K562 (cell line): ENCODE results near the gene AP1M2. TPM values are rescaled to one million over a fixed set of nuclear protein-coding genes. Genes with fewer than 3 reads are reported as not detected.

ENCODE experiments used
- ATF1 ChIP-seq, 2 experiments: fragments of 450-650 bp in 1 of 2; IDR thresholded peaks; 2 replicates each; pipeline ENCODE4 v1.6.1; 2016; ENCODE audit warnings: missing compliant biosample characterization in 1 of 2, missing genetic modification characterization in 1 of 2
- BDP1 ChIP-seq: IDR thresholded peaks from 3 replicates; pipeline ENCODE4 v1.6.1; 2011; ENCODE audit not compliant: insufficient read length, insufficient read depth
- CBFA2T2 ChIP-seq: fragments of 450-650 bp; conservative IDR thresholded peaks from 2 replicates; pipeline ENCODE4 v1.6.1; 2017; ENCODE audit warnings: mild to moderate bottlenecking
- CBX1 ChIP-seq: sonication (generic); IDR thresholded peaks from 2 replicates; pipeline ENCODE4 v1.6.1; 2016; ENCODE audit warnings: antibody characterized with exemption, low read depth, mild to moderate bottlenecking
- COPS2 ChIP-seq: fragments of 450-650 bp; conservative IDR thresholded peaks from 2 replicates; pipeline ENCODE4 v1.6.1; 2016; ENCODE audit warnings: mild to moderate bottlenecking, moderate library complexity
- GTF2E2 ChIP-seq: fragments of 200-800 bp; sonication (Bioruptor generic); IDR thresholded peaks from 2 replicates; pipeline ENCODE4 v1.6.1; 2016; ENCODE audit warnings: missing genetic modification characterization, missing compliant biosample characterization
- HDAC1 ChIP-seq, 2 experiments: fragments of 450-650 bp; IDR thresholded peaks; 2 replicates each; pipeline ENCODE4 v1.6.1; 2016 to 2017; ENCODE audit warnings: inconsistent platforms in 1 of 2, mild to moderate bottlenecking in 1 of 2, moderate library complexity in 1 of 2
- HNRNPLL ChIP-seq: fragments of 200-400 bp; formaldehyde crosslinking; IDR thresholded peaks from 2 replicates; pipeline ENCODE4 v1.6.1; 2017; ENCODE audit warnings: low read length, low read depth, mild to moderate bottlenecking; ENCODE audit not compliant: poor library complexity, severe bottlenecking
- KDM2B ChIP-seq: fragments of 250-450 bp; sonication (Bioruptor Pico); IDR thresholded peaks from 2 replicates; pipeline ENCODE4 v1.8.0; 2021; ENCODE audit warnings: mild to moderate bottlenecking, moderate library complexity
- KLF6 ChIP-seq: fragments of 250-450 bp; sonication (Bioruptor Pico); IDR thresholded peaks from 2 replicates; pipeline ENCODE4 v1.4.0; 2020; ENCODE audit warnings: mild to moderate bottlenecking, moderate library complexity, borderline replicate concordance
- MEF2D ChIP-seq: conservative IDR thresholded peaks from 2 replicates; pipeline ENCODE4 v1.6.1; 2016; ENCODE audit warnings: low read depth, missing genetic modification characterization, missing compliant biosample characterization
- RBFOX2 ChIP-seq: fragments of 200-400 bp; formaldehyde crosslinking; IDR thresholded peaks from 2 replicates; pipeline ENCODE4 v1.6.1; 2017; ENCODE audit warnings: low read depth, mild to moderate bottlenecking, low read length, moderate library complexity
- SLC30A9 ChIP-seq: fragments of 250-450 bp; sonication (Bioruptor Pico); IDR thresholded peaks from 2 replicates; pipeline ENCODE4 v1.8.0; 2022; ENCODE audit warnings: mild to moderate bottlenecking, moderate library complexity
- SNIP1 ChIP-seq: fragments of 450-650 bp; IDR thresholded peaks from 2 replicates; pipeline ENCODE4 v1.7.1; 2017; ENCODE audit warnings: low read depth, mild to moderate bottlenecking
- SOX6 ChIP-seq: fragments of 450-650 bp; IDR thresholded peaks from 2 replicates; pipeline ENCODE4 v1.6.1; 2014; ENCODE audit warnings: mild to moderate bottlenecking
- XRCC5 ChIP-seq: fragments of 200-400 bp; formaldehyde crosslinking; IDR thresholded peaks from 2 replicates; pipeline ENCODE4 v1.6.1; 2017; ENCODE audit warnings: low read depth, mild to moderate bottlenecking, low read length
- ZFP36 ChIP-seq: fragments of 150-350 bp; IDR thresholded peaks from 2 replicates; pipeline ENCODE4 v1.6.1; 2018; ENCODE audit warnings: low read length, low read depth; ENCODE audit not compliant: partially characterized antibody
- ZNF175 ChIP-seq: fragments of 200-800 bp; sonication (Bioruptor generic); IDR thresholded peaks from 2 replicates; pipeline ENCODE4 v1.6.1; 2016; ENCODE audit warnings: low read depth, mild to moderate bottlenecking, missing genetic modification characterization, missing compliant biosample characterization
- ZNF561 ChIP-seq: fragments of 450-650 bp; formaldehyde crosslinking; conservative IDR thresholded peaks from 2 replicates; pipeline ENCODE4 v1.4.0; 2020; ENCODE audit warnings: mild to moderate bottlenecking, moderate library complexity
- polyA plus RNA-seq, 8 experiments: library from polyadenylated mRNA; depleted of rRNA in 4 of 8; stranded (reverse) in 5 of 8; unstranded in 3 of 8; fragments of >200 nt; fragmentation: Nextera tagmentation in 2 of 8; fragmentation: Illumina TruSeq in 1 of 8; extraction: Ambion mirVana in 2 of 8; extraction: Trizol in 1 of 8; gene quantifications; 2 replicates each; pipeline versions ENCODE4 v1.2.1 to v1.2.3, GENCODE V29; 2011 to 2014; ENCODE audit warnings: inconsistent platforms in 1 of 8, missing spikeins in 1 of 8
- total RNA-seq, 7 experiments: library from RNA; depleted of rRNA in 6 of 7; stranded (reverse); fragments of >200 nt in 6 of 7; fragmentation: Illumina TruSeq in 2 of 7; extraction: Trizol in 2 of 7; gene quantifications; 2 replicates each; pipeline versions ENCODE4 v1.2.1 to v1.2.3, GENCODE V29; 2011 to 2021; ENCODE audit warnings: low replicate concordance in 1 of 7
- TF ChIP-seq, protein P1 (sequence below): fragments of 450-650 bp; IDR thresholded peaks from 2 replicates; pipeline ENCODE4 v1.7.1; 2018; ENCODE audit warnings: mild to moderate bottlenecking, low read depth; ENCODE audit not compliant: partially characterized antibody
- TF ChIP-seq, protein P2 (sequence below): sonication (generic); formaldehyde crosslinking; IDR thresholded peaks from 2 replicates; pipeline ENCODE4 v1.8.0; 2023; ENCODE audit warnings: missing genetic modification reagents, mild to moderate bottlenecking, borderline replicate concordance

The AP1M2 gene
- total and polyA plus RNA-seq, 9 of the 15 experiments (the other 6 are each of a cell fraction or from before 2014, with no cell fraction given): 0.33 to 1.4 (median 0.89) TPM; not detected in 1

DNA sequence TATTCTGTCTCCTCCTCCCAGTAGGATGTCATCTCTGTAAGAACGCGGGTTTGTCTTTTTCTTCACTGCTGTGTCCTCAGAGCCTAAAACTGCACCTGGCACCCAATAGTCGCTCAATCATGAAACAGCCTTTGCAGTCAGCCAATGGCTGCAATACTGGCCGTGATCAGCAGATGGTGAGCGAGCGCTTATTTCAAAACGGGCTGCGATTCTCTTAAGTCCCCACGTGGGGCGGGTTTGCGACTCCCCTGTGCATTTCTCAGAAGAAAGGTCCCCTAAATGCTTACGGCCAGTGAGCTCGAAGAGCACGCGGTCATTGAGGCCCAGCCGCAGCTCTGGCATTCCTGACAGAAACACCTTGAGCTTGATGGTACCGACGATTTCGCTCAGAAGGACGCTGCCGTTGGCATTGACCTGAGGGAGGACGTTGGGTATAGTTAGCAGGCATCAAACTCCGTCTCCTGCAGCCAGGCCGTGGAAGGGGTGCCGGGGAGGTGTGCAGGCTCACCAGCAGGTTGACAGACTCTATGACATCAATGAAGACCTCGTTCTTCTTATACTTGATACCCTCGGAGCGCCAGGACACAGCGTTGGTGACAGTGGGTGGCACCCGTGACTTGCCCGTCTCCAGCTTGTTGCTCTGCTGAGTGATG, 6.0 kb downstream of the AP1M2 start (continued):
- TF ChIP-seq ATF1 (CRISPR knock-in tag; IDR thresholded peaks at IDR 0.05) (no peak), ATF1 (tag; IDR thresholded peaks at IDR 0.05) (no peak), HDAC1 (IDR thresholded peaks at IDR 0.05) (no peak), BDP1 (no peak), RBFOX2 (no peak), KDM2B (CRISPR knock-in tag) (no peak), COPS2 (no peak), XRCC5 (peak; percentile 91), MEF2D (tag) (no peak), ZNF175 (CRISPR knock-in tag) (no peak), CBX1 (no peak), HNRNPLL (peak; percentile 55), SOX6 (no peak), CBFA2T2 (no peak), SNIP1 (no peak), GTF2E2 (tag) (no peak), ZFP36 (no peak), KLF6 (no peak), SLC30A9 (CRISPR knock-in tag) (no peak), ZNF561 (no peak)
- TF ChIP-seq, protein P1, sequence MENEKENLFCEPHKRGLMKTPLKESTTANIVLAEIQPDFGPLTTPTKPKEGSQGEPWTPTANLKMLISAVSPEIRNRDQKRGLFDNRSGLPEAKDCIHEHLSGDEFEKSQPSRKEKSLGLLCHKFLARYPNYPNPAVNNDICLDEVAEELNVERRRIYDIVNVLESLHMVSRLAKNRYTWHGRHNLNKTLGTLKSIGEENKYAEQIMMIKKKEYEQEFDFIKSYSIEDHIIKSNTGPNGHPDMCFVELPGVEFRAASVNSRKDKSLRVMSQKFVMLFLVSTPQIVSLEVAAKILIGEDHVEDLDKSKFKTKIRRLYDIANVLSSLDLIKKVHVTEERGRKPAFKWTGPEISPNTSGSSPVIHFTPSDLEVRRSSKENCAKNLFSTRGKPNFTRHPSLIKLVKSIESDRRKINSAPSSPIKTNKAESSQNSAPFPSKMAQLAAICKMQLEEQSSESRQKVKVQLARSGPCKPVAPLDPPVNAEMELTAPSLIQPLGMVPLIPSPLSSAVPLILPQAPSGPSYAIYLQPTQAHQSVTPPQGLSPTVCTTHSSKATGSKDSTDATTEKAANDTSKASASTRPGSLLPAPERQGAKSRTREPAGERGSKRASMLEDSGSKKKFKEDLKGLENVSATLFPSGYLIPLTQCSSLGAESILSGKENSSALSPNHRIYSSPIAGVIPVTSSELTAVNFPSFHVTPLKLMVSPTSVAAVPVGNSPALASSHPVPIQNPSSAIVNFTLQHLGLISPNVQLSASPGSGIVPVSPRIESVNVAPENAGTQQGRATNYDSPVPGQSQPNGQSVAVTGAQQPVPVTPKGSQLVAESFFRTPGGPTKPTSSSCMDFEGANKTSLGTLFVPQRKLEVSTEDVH: no peak
- TF ChIP-seq, protein P2, sequence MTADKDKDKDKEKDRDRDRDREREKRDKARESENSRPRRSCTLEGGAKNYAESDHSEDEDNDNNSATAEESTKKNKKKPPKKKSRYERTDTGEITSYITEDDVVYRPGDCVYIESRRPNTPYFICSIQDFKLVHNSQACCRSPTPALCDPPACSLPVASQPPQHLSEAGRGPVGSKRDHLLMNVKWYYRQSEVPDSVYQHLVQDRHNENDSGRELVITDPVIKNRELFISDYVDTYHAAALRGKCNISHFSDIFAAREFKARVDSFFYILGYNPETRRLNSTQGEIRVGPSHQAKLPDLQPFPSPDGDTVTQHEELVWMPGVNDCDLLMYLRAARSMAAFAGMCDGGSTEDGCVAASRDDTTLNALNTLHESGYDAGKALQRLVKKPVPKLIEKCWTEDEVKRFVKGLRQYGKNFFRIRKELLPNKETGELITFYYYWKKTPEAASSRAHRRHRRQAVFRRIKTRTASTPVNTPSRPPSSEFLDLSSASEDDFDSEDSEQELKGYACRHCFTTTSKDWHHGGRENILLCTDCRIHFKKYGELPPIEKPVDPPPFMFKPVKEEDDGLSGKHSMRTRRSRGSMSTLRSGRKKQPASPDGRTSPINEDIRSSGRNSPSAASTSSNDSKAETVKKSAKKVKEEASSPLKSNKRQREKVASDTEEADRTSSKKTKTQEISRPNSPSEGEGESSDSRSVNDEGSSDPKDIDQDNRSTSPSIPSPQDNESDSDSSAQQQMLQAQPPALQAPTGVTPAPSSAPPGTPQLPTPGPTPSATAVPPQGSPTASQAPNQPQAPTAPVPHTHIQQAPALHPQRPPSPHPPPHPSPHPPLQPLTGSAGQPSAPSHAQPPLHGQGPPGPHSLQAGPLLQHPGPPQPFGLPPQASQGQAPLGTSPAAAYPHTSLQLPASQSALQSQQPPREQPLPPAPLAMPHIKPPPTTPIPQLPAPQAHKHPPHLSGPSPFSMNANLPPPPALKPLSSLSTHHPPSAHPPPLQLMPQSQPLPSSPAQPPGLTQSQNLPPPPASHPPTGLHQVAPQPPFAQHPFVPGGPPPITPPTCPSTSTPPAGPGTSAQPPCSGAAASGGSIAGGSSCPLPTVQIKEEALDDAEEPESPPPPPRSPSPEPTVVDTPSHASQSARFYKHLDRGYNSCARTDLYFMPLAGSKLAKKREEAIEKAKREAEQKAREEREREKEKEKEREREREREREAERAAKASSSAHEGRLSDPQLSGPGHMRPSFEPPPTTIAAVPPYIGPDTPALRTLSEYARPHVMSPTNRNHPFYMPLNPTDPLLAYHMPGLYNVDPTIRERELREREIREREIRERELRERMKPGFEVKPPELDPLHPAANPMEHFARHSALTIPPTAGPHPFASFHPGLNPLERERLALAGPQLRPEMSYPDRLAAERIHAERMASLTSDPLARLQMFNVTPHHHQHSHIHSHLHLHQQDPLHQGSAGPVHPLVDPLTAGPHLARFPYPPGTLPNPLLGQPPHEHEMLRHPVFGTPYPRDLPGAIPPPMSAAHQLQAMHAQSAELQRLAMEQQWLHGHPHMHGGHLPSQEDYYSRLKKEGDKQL (CRISPR knock-in tag): no peak
